Astrocyte (in vitro differentiated cells and primary cell): ENCODE results near the gene FLNC. TPM values are rescaled to one million over a fixed set of nuclear protein-coding genes. Genes with fewer than 3 reads are reported as not detected.
A peak's percentile ranks its signal among the peaks of the same experiment; 100 is the strongest.

ENCODE experiments used
- DNase-seq: peaks from one replicate; pipeline ENCODE4 v3.0.0-alpha.2; 2010; ENCODE audit warnings: low read depth
- FAIRE-seq: peaks from 2 replicates; lab custom pipeline; 2011; peaks lifted over from hg19 to GRCh38; lab: Jason Lieb, UNC
- H2AFZ ChIP-seq: 2 replicates; pipeline ENCODE4 v1.6.0; 2012; ENCODE audit warnings: low read depth, low read length, inconsistent platforms
- H3K27ac ChIP-seq: 2 replicates; pipeline ENCODE4 v1.5.1; 2011; ENCODE audit warnings: low read depth, low read length, inconsistent platforms
- H3K27me3 ChIP-seq: 2 replicates; pipeline ENCODE4 v1.6.0; 2011; ENCODE audit warnings: low read length, inconsistent platforms; ENCODE audit not compliant: insufficient read depth
- H3K36me3 ChIP-seq: 2 replicates; pipeline ENCODE4 v1.5.1; 2011; ENCODE audit warnings: low read length, inconsistent platforms; ENCODE audit not compliant: insufficient read depth
- H3K4me1 ChIP-seq: 2 replicates; pipeline ENCODE4 v1.5.1; 2011; ENCODE audit warnings: low read length, inconsistent platforms; ENCODE audit not compliant: insufficient read depth
- H3K4me2 ChIP-seq: 2 replicates; pipeline ENCODE4 v1.6.0; 2012; ENCODE audit warnings: low read length, inconsistent platforms
- H3K4me3 ChIP-seq: 2 replicates; pipeline ENCODE4 v1.5.1; 2011; ENCODE audit warnings: low read depth, mild to moderate bottlenecking, low read length, inconsistent platforms; ENCODE audit not compliant: insufficient read depth
- H3K79me2 ChIP-seq: 2 replicates; pipeline ENCODE4 v1.6.0; 2012; ENCODE audit warnings: mild to moderate bottlenecking, low read length, inconsistent platforms; ENCODE audit not compliant: insufficient read depth
- H3K9ac ChIP-seq: 2 replicates; pipeline ENCODE4 v1.6.0; 2012; ENCODE audit warnings: mild to moderate bottlenecking, low read length, inconsistent platforms
- H3K9me3 ChIP-seq: 2 replicates; pipeline ENCODE4 v1.5.1; 2012; ENCODE audit warnings: low read depth, mild to moderate bottlenecking, low read length, inconsistent platforms; ENCODE audit not compliant: insufficient read depth
- H4K20me1 ChIP-seq: 2 replicates; pipeline ENCODE4 v1.6.0; 2012; ENCODE audit warnings: low read length, inconsistent platforms; ENCODE audit not compliant: insufficient read depth
- H3K27ac Mint-ChIP-seq: one replicate; pipeline ENCODE4 v1.8.0; 2021; ENCODE audit warnings: mild to moderate bottlenecking, mixed read lengths; ENCODE audit not compliant: unreplicated experiment
- H3K27me3 Mint-ChIP-seq: one replicate; pipeline ENCODE4 v1.8.0; 2021; ENCODE audit warnings: low read depth, mixed read lengths; ENCODE audit not compliant: unreplicated experiment
- H3K36me3 Mint-ChIP-seq: one replicate; pipeline ENCODE4 v1.8.0; 2021; ENCODE audit warnings: low read depth, mixed read lengths; ENCODE audit not compliant: unreplicated experiment
- H3K4me1 Mint-ChIP-seq: one replicate; pipeline ENCODE4 v1.8.0; 2021; ENCODE audit warnings: low read depth, mixed read lengths; ENCODE audit not compliant: unreplicated experiment
- H3K4me3 Mint-ChIP-seq: one replicate; pipeline ENCODE4 v1.8.0; 2021; ENCODE audit warnings: mild to moderate bottlenecking, moderate library complexity, mixed read lengths; ENCODE audit not compliant: unreplicated experiment
- H3K9me3 Mint-ChIP-seq: one replicate; pipeline ENCODE4 v1.8.0; 2021; ENCODE audit warnings: mild to moderate bottlenecking, mixed read lengths; ENCODE audit not compliant: unreplicated experiment
- EZH2 ChIP-seq: IDR thresholded peaks from 2 replicates; pipeline ENCODE4 v1.6.1; 2012; ENCODE audit warnings: mild to moderate bottlenecking, low read length, inconsistent platforms; ENCODE audit not compliant: insufficient read depth
- total RNA-seq: library from RNA; stranded (reverse); gene quantifications from 2 replicates; pipeline ENCODE4 v1.2.1, GENCODE V29; 2021
- TF ChIP-seq, protein P1 (sequence below): IDR thresholded peaks from 2 replicates; pipeline ENCODE4 v1.5.1; 2011; ENCODE audit warnings: low read depth, mild to moderate bottlenecking, inconsistent platforms, low read length, moderate library complexity; ENCODE audit not compliant: insufficient read depth

Gene FLNC
- total RNA-seq, 1 donor from 2014 or later, result 364 TPM

DNA sequence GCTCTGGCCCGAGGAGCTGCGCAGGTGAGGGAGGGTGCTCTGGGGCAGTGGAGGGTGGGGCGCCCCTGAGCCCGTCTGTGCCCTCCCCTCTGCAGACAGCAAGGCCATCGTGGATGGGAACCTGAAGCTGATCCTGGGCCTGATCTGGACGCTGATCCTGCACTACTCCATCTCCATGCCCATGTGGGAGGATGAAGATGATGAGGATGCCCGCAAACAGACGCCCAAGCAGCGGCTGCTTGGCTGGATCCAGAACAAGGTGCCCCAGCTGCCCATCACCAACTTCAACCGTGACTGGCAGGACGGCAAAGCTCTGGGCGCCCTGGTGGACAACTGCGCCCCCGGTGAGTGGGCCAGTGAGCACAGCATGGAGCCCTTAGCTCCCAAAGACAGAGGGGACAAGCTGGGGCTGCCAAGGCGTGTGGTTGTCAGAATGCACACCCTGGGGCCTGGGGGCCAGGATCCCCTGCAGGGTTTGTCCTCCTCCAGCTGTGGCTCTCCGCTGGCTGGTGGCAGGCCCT lies 5.1 kb downstream of the FLNC start:
- Histone ChIP-seq H2AFZ (no peak overlapping the region), H3K4me2 (peak overlapping the region; percentile 65), H3K27ac (peak overlapping the region; percentile 73), H3K79me2 (peaks cover 94% of the 10 kb centered on the region), H3K4me1 (peaks cover 42% of the 10 kb centered on the region), H4K20me1 (peaks cover 89% of the 10 kb centered on the region), H3K9ac (peak overlapping the region; percentile 73), H3K27me3 (no peaks in the 10 kb centered on the region), H3K36me3 (peaks cover 37% of the 10 kb centered on the region), H3K4me3 (no peak overlapping the region), H3K9me3 (no peaks in the 10 kb centered on the region)
- DNase-seq (no peak), FAIRE-seq (no peak)
- no peaks in the 10 kb centered on the region for H3K27me3 Mint-ChIP-seq
- peaks cover 16% of the 10 kb centered on the region for H3K36me3 Mint-ChIP-seq
- no peak for TF ChIP-seq EZH2
- TF ChIP-seq, protein P1, sequence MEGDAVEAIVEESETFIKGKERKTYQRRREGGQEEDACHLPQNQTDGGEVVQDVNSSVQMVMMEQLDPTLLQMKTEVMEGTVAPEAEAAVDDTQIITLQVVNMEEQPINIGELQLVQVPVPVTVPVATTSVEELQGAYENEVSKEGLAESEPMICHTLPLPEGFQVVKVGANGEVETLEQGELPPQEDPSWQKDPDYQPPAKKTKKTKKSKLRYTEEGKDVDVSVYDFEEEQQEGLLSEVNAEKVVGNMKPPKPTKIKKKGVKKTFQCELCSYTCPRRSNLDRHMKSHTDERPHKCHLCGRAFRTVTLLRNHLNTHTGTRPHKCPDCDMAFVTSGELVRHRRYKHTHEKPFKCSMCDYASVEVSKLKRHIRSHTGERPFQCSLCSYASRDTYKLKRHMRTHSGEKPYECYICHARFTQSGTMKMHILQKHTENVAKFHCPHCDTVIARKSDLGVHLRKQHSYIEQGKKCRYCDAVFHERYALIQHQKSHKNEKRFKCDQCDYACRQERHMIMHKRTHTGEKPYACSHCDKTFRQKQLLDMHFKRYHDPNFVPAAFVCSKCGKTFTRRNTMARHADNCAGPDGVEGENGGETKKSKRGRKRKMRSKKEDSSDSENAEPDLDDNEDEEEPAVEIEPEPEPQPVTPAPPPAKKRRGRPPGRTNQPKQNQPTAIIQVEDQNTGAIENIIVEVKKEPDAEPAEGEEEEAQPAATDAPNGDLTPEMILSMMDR, result no peak
- peaks cover 13% of the 10 kb centered on the region for H3K4me1 Mint-ChIP-seq
- no peaks in the 10 kb centered on the region for H3K9me3 Mint-ChIP-seq
- no peak overlapping the region for H3K4me3 Mint-ChIP-seq
- H3K27ac Mint-ChIP-seq, result peak overlapping the region; percentile 58

DNA sequence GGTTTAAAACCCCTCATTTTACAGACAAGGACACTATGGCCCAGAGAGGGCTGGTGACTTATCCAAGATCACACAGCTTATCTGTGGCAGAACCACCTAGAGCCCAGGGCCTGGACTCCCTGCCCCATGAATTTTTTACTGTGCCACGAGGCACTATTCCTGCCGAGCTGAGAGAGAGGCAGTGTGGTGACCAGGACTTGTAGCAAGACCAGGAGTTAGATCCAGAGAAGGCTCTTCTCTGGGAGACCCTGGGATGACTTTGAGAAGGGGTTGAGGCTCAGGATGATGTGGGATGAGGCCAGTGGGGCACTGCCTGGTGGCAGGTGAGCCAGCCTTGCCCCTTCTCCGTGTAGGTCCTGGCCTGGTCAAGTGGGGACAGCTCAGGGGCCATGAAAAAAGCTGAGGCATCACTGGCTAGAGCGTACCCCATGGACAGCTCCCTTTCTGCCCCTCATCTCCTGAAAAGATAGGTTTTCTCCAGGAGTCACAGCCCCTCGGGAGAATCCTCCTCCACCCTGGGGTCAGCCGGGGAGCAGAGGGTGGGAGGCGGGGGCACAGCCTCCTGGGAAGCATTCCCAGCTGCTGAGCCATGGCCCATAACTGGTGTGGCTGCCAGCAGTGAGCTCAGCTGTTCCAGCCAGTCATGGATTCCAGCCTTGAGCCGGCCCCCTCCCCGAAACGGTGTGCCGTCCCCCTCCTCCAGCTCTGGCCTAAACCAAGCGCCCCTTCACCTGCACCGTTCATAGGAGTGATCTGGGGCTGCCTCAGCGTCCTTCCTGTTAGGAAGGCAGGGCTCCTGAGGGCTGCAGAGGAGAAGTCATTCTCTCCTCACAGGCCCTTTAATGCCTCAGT lies 5.8 kb downstream of the FLNC start:
- peak overlapping the region; percentile 31 for H2AFZ ChIP-seq
- peaks cover 96% of the 10 kb centered on the region for H4K20me1 ChIP-seq
- H3K4me2 ChIP-seq, result peak overlapping the region; percentile 65
- peak; percentile 69 for DNase-seq
- Mint-ChIP-seq H3K9me3 (no peaks in the 10 kb centered on the region), H3K36me3 (peaks cover 16% of the 10 kb centered on the region), H3K27ac (peak overlapping the region; percentile 58), H3K27me3 (no peaks in the 10 kb centered on the region), H3K4me1 (peaks cover 13% of the 10 kb centered on the region), H3K4me3 (no peak overlapping the region)
- H3K36me3 ChIP-seq, result peaks cover 38% of the 10 kb centered on the region
- peaks cover 90% of the 10 kb centered on the region for H3K79me2 ChIP-seq
- H3K4me1 ChIP-seq, result peaks cover 43% of the 10 kb centered on the region
- no peaks in the 10 kb centered on the region for H3K27me3 ChIP-seq
- no peak overlapping the region for H3K4me3 ChIP-seq
- no peaks in the 10 kb centered on the region for H3K9me3 ChIP-seq
- H3K9ac ChIP-seq, result peak overlapping the region; percentile 73
- TF ChIP-seq EZH2, result no peak
- TF ChIP-seq, protein P1, result no peak
- FAIRE-seq, result no peak
- peak overlapping the region; percentile 73 for H3K27ac ChIP-seq
